KOPT-K1 (cell line): ENCODE measurements around the gene B3GAT3.

Experiments used
- H3K27ac ChIP-seq: fragments of 200-600 bp; sonication (generic); 2 replicates; pipeline ENCODE4 v1.5.1; 2016; ENCODE audit warnings: antibody characterized with exemption, mild to moderate bottlenecking, low read depth, low read length; ENCODE audit not compliant: poor library complexity, severe bottlenecking
- H3K36me3 ChIP-seq: fragments of 200-600 bp; sonication (generic); 2 replicates; pipeline ENCODE4 v1.5.1; 2017; ENCODE audit warnings: antibody characterized with exemption, mild to moderate bottlenecking, low read length, moderate library complexity; ENCODE audit not compliant: insufficient read depth
- H3K9me3 ChIP-seq: fragments of 200-600 bp; sonication (generic); 2 replicates; pipeline ENCODE4 v1.5.1; 2017; ENCODE audit warnings: antibody characterized with exemption, low read length, mild to moderate bottlenecking; ENCODE audit not compliant: insufficient read depth, poor library complexity, severe bottlenecking

The B3GAT3 gene

GRCh38 chr11:62566247-62566646 lies 55.5 kb downstream of the B3GAT3 start:
- peaks cover 100% of the 10 kb centered on the region for H3K36me3 ChIP-seq
- no peaks in the 10 kb centered on the region for H3K9me3 ChIP-seq
- no peak overlapping the region for H3K27ac ChIP-seq
